HepG2 (cell line): ENCODE data around the gene ADIPOR2. TPM values are rescaled to one million over a fixed set of nuclear protein-coding genes. Genes with fewer than 3 reads are reported as not detected.
A peak's percentile ranks its signal among the peaks of the same experiment; 100 is the strongest.

Experiments used
- ATF2 ChIP-seq: sonication (generic); formaldehyde crosslinking; IDR thresholded peaks from 2 replicates; pipeline ENCODE4 v1.4.0; 2020; ENCODE audit warnings: missing genetic modification reagents
- BATF2 ChIP-seq: sonication (generic); formaldehyde crosslinking; IDR thresholded peaks from 2 replicates; pipeline ENCODE4 v1.8.0; 2022; ENCODE audit warnings: mild to moderate bottlenecking, missing genetic modification reagents, moderate library complexity
- DR1 ChIP-seq: sonication (generic); formaldehyde crosslinking; IDR thresholded peaks from 2 replicates; pipeline ENCODE4 v1.8.0; 2021; ENCODE audit warnings: mild to moderate bottlenecking, missing genetic modification reagents, inconsistent platforms
- ELF4 ChIP-seq: sonication (generic); formaldehyde crosslinking; IDR thresholded peaks from 2 replicates; pipeline ENCODE4 v1.5.0; 2020; ENCODE audit warnings: missing genetic modification reagents, mild to moderate bottlenecking, moderate library complexity, borderline replicate concordance
- EZH2 ChIP-seq: conservative IDR thresholded peaks from 2 replicates; pipeline ENCODE4 v1.6.1; 2012; ENCODE audit warnings: mild to moderate bottlenecking, low read depth, low read length, moderate library complexity
- HINFP ChIP-seq: sonication (generic); formaldehyde crosslinking; IDR thresholded peaks from 2 replicates; pipeline ENCODE4 v1.4.0; 2020; ENCODE audit warnings: low read depth, mild to moderate bottlenecking, missing genetic modification reagents
- KAT7 ChIP-seq: IDR thresholded peaks from 2 replicates; pipeline ENCODE4 v1.6.1; 2018; ENCODE audit warnings: borderline replicate concordance, missing compliant biosample characterization
- MYPOP ChIP-seq: sonication (generic); formaldehyde crosslinking; IDR thresholded peaks from 2 replicates; pipeline ENCODE4 v1.8.1; 2023; ENCODE audit warnings: mild to moderate bottlenecking, moderate library complexity, missing genetic modification reagents
- RXRA ChIP-seq: sonication (generic); formaldehyde crosslinking; IDR thresholded peaks from 2 replicates; pipeline ENCODE4 v1.5.1; 2020; ENCODE audit warnings: missing genetic modification reagents
- SKIL ChIP-seq: sonication (generic); formaldehyde crosslinking; IDR thresholded peaks from 2 replicates; pipeline ENCODE4 v1.8.0; 2022; ENCODE audit warnings: missing genetic modification reagents, mild to moderate bottlenecking, moderate library complexity, borderline replicate concordance
- ZIK1 ChIP-seq: sonication (generic); formaldehyde crosslinking; IDR thresholded peaks from 2 replicates; pipeline ENCODE4 v1.5.0; 2020; ENCODE audit warnings: mild to moderate bottlenecking, low read depth, missing genetic modification reagents, borderline replicate concordance
- ZNF678 ChIP-seq: sonication (generic); formaldehyde crosslinking; IDR thresholded peaks from 2 replicates; pipeline ENCODE4 v1.4.0; 2020; ENCODE audit warnings: mild to moderate bottlenecking, missing genetic modification reagents
- ZNF724P ChIP-seq: sonication (generic); formaldehyde crosslinking; IDR thresholded peaks from 2 replicates; pipeline ENCODE4 v1.8.0; 2022; ENCODE audit warnings: missing genetic modification reagents, borderline replicate concordance
- ZSCAN20 ChIP-seq: sonication (generic); formaldehyde crosslinking; IDR thresholded peaks from 2 replicates; pipeline ENCODE4 v1.4.0; 2020; ENCODE audit warnings: missing genetic modification reagents, mild to moderate bottlenecking, borderline replicate concordance
- polyA plus RNA-seq, 8 experiments: library from polyadenylated mRNA; depleted of rRNA in 3 of 8; stranded (reverse) in 7 of 8; unstranded in 1 of 8; fragments of >200 nt; fragmentation: Illumina TruSeq in 4 of 8; extraction: Trizol in 4 of 8; gene quantifications; 2 replicates each; pipeline versions ENCODE4 v1.2.1 to v1.2.3, GENCODE V29; 2011 to 2016; ENCODE audit warnings: low read depth in 4 of 8, missing spikeins in 1 of 8, mixed read lengths in 1 of 8; ENCODE audit not compliant: insufficient read depth in 1 of 8
- total RNA-seq, 5 experiments: library from RNA; depleted of rRNA; stranded (reverse); fragments of >200 nt; fragmentation: Illumina TruSeq; extraction: Trizol; gene quantifications; 2 replicates each; pipeline ENCODE4 v1.2.3, GENCODE V29; 2016; ENCODE audit warnings: low read depth in 1 of 5

The ADIPOR2 gene
- total and polyA plus RNA-seq, 2 of the 13 experiments (the other 11 are each of a cell fraction or from before 2014, with no cell fraction given), result 35.2 to 52.2 TPM

GRCh38 chr12:1830981-1831963 lies 140.4 kb downstream of the ADIPOR2 start (continued):
- 0 out of 2 replicates have a peak, but pooled peaks have one; percentile 65 for TF ChIP-seq ZIK1
- TF ChIP-seq DR1 (CRISPR knock-in tag), result no peak
- peak; percentile 36; the same call in 1 of the 2 replicates for TF ChIP-seq RXRA (CRISPR knock-in tag)
- no peak; the same call in 1 of the 2 replicates for TF ChIP-seq ZNF678 (CRISPR knock-in tag)
- TF ChIP-seq ELF4 (CRISPR knock-in tag), result no peak
- TF ChIP-seq HINFP, result 0 out of 2 replicates have a peak, but pooled peaks have one; percentile 41
- TF ChIP-seq SKIL (CRISPR knock-in tag), result no peak
- no peak for TF ChIP-seq BATF2 (CRISPR knock-in tag)
- 0 out of 2 replicates have a peak, but pooled peaks have one; percentile 33 for TF ChIP-seq MYPOP (CRISPR knock-in tag)
- TF ChIP-seq ZSCAN20 (CRISPR knock-in tag), result peak; percentile 61; the same call in 1 of the 2 replicates
- TF ChIP-seq ZNF724P, result no peak
- TF ChIP-seq KAT7 (CRISPR knock-in tag), result no peak
- TF ChIP-seq ATF2 (CRISPR knock-in tag), result peak; percentile 81
- TF ChIP-seq EZH2, result no peak
